HepG2 (cell line): ENCODE data around the gene RGS6. TPM values are rescaled to one million over a fixed set of nuclear protein-coding genes. Genes with fewer than 3 reads are reported as not detected.

ENCODE experiments used
- ATAC-seq: fragments of 200-7000 bp; cut with Tn5 transposase; 3 replicates; pipeline ENCODE4 v1.9.1; 2020; ENCODE audit warnings: mild to moderate bottlenecking, moderate library complexity
- BruUV-seq: library from RNA; stranded (reverse); fragments of 400-500 nt; replicated peaks from 2 replicates; lab custom pipeline; 2021; lab: Mats Ljungman, UMichigan
- CTCF ChIA-PET: fragments of 300-600 bp; formaldehyde crosslinking; extraction: SDS; loops from one replicate; lab custom pipeline; 2021; ENCODE audit warnings: low total read pairs, inconsistent platforms, low intra/inter-chr PET ratio; lab: Yijun Ruan, JAX
- POLR2A ChIA-PET: fragments of 350-600 bp; sonication (Branson Sonifier 250); formaldehyde crosslinking; loops from one replicate; lab custom pipeline; 2020; ENCODE audit warnings: antibody characterized with exemption, inconsistent platforms; lab: Yijun Ruan, JAX
- DNase-seq: peaks from one replicate; pipeline ENCODE4 v3.0.0-alpha.2; 2015; ENCODE audit warnings: low spot score
- FAIRE-seq: peaks from 3 replicates; lab custom pipeline; 2011; peaks lifted over from hg19 to GRCh38; lab: Jason Lieb, UNC
- H2AFZ ChIP-seq: one replicate; pipeline ENCODE4 v1.6.1; 2011; ENCODE audit warnings: low read length, inconsistent platforms
- H3K27ac ChIP-seq: fragments of 300-600 bp; 3 replicates; pipeline ENCODE4 v1.8.0; 2011; ENCODE audit warnings: mixed run types, mild to moderate bottlenecking, mixed read lengths, low read length, inconsistent platforms; ENCODE audit not compliant: insufficient read depth; ENCODE audit errors: extremely low read length
- H3K27me3 ChIP-seq, 2 experiments: fragments of 200-600 bp in 1 of 2; 2 replicates in 1 of 2; 3 replicates in 1 of 2; pipeline versions ENCODE4 v1.6.0 to v1.8.0; 2011; ENCODE audit warnings: low read length in 2 of 2, mild to moderate bottlenecking in 2 of 2, moderate library complexity in 2 of 2, inconsistent platforms in 1 of 2; ENCODE audit not compliant: insufficient read depth in 2 of 2, control insufficient read depth in 1 of 2
- H3K36me3 ChIP-seq, 2 experiments: fragments of 200-600 bp in 1 of 2; replicated peaks in 1 of 2; 2 replicates in 1 of 2; 3 replicates in 1 of 2; pipeline versions ENCODE4 v1.5.1 to v1.8.0; 2011; ENCODE audit warnings: low read length in 2 of 2, inconsistent platforms in 1 of 2; ENCODE audit not compliant: insufficient read depth in 2 of 2, control insufficient read depth in 1 of 2
- H3K4me1 ChIP-seq: 2 replicates; pipeline ENCODE4 v1.5.1; 2012; ENCODE audit warnings: low read length, inconsistent platforms; ENCODE audit not compliant: insufficient read depth
- H3K4me2 ChIP-seq: 2 replicates; pipeline ENCODE4 v1.6.0; 2011; ENCODE audit warnings: low read depth, low read length, inconsistent platforms
- H3K4me3 ChIP-seq, 3 experiments: fragments of 200-600 bp in 1 of 3; sonication (generic), shearing (Covaris generic) in 1 of 3; replicated peaks in 1 of 3; 2 replicates each; pipeline ENCODE4 v1.5.1; 2011 to 2016; ENCODE audit warnings: low read length in 3 of 3, inconsistent platforms in 2 of 3, low read depth in 2 of 3, mild to moderate bottlenecking in 2 of 3, control low read depth in 1 of 3, mixed read lengths in 1 of 3; ENCODE audit not compliant: insufficient read depth in 1 of 3
- H3K79me2 ChIP-seq: one replicate; pipeline ENCODE4 v1.6.1; 2011; ENCODE audit warnings: low read length, inconsistent platforms; ENCODE audit not compliant: insufficient read depth
- H3K9ac ChIP-seq: 2 replicates; pipeline ENCODE4 v1.6.0; 2011; ENCODE audit warnings: mild to moderate bottlenecking, low read depth, low read length, inconsistent platforms; ENCODE audit not compliant: insufficient read depth
- H3K9me3 ChIP-seq: 2 replicates; pipeline ENCODE4 v1.5.1; 2012; ENCODE audit warnings: mild to moderate bottlenecking, low read length
- H4K20me1 ChIP-seq: 2 replicates; pipeline ENCODE4 v1.6.0; 2011; ENCODE audit warnings: inconsistent platforms, mild to moderate bottlenecking, low read length, moderate library complexity; ENCODE audit not compliant: insufficient read depth
- ARID2 ChIP-seq: sonication (generic); formaldehyde crosslinking; IDR thresholded peaks from 2 replicates; pipeline ENCODE4 v1.8.1; 2022; ENCODE audit warnings: mild to moderate bottlenecking, missing genetic modification reagents, borderline replicate concordance
- ATRX ChIP-seq: sonication (generic); formaldehyde crosslinking; IDR thresholded peaks from 2 replicates; pipeline ENCODE4 v1.4.0; 2020; ENCODE audit warnings: missing genetic modification reagents, borderline replicate concordance
- JUN ChIP-seq: sonication (generic); formaldehyde crosslinking; IDR thresholded peaks from 2 replicates; pipeline ENCODE4 v1.4.0; 2020; ENCODE audit warnings: mild to moderate bottlenecking, missing genetic modification reagents
- SMAD1 ChIP-seq: sonication (generic); formaldehyde crosslinking; IDR thresholded peaks from 2 replicates; pipeline ENCODE4 v1.4.0; 2020; ENCODE audit warnings: missing genetic modification reagents, low read depth, mild to moderate bottlenecking, borderline replicate concordance
- WGBS: methylation state at CpG from one replicate; pipeline ENCODE4 v1.1.6; 2017; ENCODE audit warnings: low lambda C conversion rate; 5-methylcytosine and 5-hydroxymethylcytosine counted together
- in situ Hi-C: cut with HindIII; loops from 2 replicates; pipeline ENCODE4 v1.10.0; 2017; ENCODE audit warnings: low pct_unique_long_range_greater_than_20kb; ENCODE audit not compliant: extremely low pct_ligation_motif_present
- intact Hi-C: fragments of 100-400 bp; cut with micrococcal nuclease; formaldehyde crosslinking; loops from one replicate; pipeline ENCODE4 v1.10.0; 2022; ENCODE audit not compliant: unreplicated experiment
- polyA plus RNA-seq, 8 experiments: library from polyadenylated mRNA; depleted of rRNA in 3 of 8; stranded (reverse) in 7 of 8; unstranded in 1 of 8; fragments of >200 nt; fragmentation: Illumina TruSeq in 4 of 8; extraction: Trizol in 4 of 8; gene quantifications; 2 replicates each; pipeline versions ENCODE4 v1.2.1 to v1.2.3, GENCODE V29; 2011 to 2016; ENCODE audit warnings: low read depth in 4 of 8, missing spikeins in 1 of 8, mixed read lengths in 1 of 8; ENCODE audit not compliant: insufficient read depth in 1 of 8
- total RNA-seq, 5 experiments: library from RNA; depleted of rRNA; stranded (reverse); fragments of >200 nt; fragmentation: Illumina TruSeq; extraction: Trizol; gene quantifications; 2 replicates each; pipeline ENCODE4 v1.2.3, GENCODE V29; 2016; ENCODE audit warnings: low read depth in 1 of 5
- TF ChIP-seq, protein P1 (sequence below): sonication (generic); formaldehyde crosslinking; IDR thresholded peaks from 2 replicates; pipeline ENCODE4 v1.5.1; 2020; ENCODE audit warnings: mild to moderate bottlenecking, missing genetic modification reagents, moderate library complexity
- TF ChIP-seq, protein P2 (sequence below), 2 experiments: sonication (generic) in 1 of 2; formaldehyde crosslinking in 1 of 2; IDR thresholded peaks; 2 replicates each; pipeline versions ENCODE4 v1.6.1 to v1.9.0; 2014 to 2022; ENCODE audit warnings: antibody characterized with exemption in 1 of 2, borderline replicate concordance in 1 of 2, inconsistent platforms in 1 of 2, low read depth in 1 of 2, missing genetic modification reagents in 1 of 2
- TF ChIP-seq, protein P3 (sequence below): sonication (generic); formaldehyde crosslinking; IDR thresholded peaks from 2 replicates; pipeline ENCODE4 v1.4.0; 2020; ENCODE audit warnings: missing genetic modification reagents, borderline replicate concordance

RGS6 gene
- total and polyA plus RNA-seq, 2 of the 13 experiments (the other 11 are each of a cell fraction or from before 2014, with no cell fraction given) = not detected

DNA sequence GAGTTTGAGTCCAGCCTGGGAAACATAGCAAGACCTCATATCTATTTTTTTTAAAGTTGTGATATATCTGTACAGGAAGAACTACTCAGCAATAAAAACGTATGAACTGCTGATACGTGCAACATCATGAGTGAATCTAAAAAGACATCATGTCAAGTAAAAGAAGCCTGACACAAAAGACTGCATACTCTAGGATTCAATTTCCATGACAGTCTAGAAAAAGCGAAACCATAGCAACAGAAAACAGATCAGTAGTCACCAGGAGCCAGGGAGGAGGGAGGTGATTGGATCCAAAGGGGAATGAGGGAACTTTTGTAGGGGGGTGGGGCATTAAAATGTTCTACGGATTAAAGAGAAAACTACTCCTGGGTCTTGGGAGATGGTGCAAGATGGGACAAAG is 8.7 kb upstream of the RGS6 start:
- Histone ChIP-seq H3K4me2 (no peak overlapping the region), H3K27ac (no peak overlapping the region), H3K4me1 (no peaks in the 10 kb centered on the region), H3K79me2 (no peaks in the 10 kb centered on the region), H3K36me3 (no peaks in the 10 kb centered on the region), H4K20me1 (no peaks in the 10 kb centered on the region), H3K9ac (no peak overlapping the region), H3K27me3 (no peaks in the 10 kb centered on the region), H3K9me3 (no peaks in the 10 kb centered on the region), H2AFZ (no peak overlapping the region), H3K4me3 (no peak overlapping the region)
- DNase-seq (no peak), ATAC-seq (no peak), FAIRE-seq (no peak)
- no TSS peak for BruUV-seq
- ChIA-PET CTCF (no interaction called here), POLR2A (no interaction called here)
- in situ Hi-C loops = no loop called here
- WGBS = 28% methylated on average over 4 of the region's 4 CpGs
- intact Hi-C loops = no loop called here
- TF ChIP-seq, protein P1, sequence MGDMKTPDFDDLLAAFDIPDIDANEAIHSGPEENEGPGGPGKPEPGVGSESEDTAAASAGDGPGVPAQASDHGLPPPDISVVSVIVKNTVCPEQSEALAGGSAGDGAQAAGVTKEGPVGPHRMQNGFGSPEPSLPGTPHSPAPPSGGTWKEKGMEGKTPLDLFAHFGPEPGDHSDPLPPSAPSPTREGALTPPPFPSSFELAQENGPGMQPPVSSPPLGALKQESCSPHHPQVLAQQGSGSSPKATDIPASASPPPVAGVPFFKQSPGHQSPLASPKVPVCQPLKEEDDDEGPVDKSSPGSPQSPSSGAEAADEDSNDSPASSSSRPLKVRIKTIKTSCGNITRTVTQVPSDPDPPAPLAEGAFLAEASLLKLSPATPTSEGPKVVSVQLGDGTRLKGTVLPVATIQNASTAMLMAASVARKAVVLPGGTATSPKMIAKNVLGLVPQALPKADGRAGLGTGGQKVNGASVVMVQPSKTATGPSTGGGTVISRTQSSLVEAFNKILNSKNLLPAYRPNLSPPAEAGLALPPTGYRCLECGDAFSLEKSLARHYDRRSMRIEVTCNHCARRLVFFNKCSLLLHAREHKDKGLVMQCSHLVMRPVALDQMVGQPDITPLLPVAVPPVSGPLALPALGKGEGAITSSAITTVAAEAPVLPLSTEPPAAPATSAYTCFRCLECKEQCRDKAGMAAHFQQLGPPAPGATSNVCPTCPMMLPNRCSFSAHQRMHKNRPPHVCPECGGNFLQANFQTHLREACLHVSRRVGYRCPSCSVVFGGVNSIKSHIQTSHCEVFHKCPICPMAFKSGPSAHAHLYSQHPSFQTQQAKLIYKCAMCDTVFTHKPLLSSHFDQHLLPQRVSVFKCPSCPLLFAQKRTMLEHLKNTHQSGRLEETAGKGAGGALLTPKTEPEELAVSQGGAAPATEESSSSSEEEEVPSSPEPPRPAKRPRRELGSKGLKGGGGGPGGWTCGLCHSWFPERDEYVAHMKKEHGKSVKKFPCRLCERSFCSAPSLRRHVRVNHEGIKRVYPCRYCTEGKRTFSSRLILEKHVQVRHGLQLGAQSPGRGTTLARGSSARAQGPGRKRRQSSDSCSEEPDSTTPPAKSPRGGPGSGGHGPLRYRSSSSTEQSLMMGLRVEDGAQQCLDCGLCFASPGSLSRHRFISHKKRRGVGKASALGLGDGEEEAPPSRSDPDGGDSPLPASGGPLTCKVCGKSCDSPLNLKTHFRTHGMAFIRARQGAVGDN (CRISPR knock-in tag) = no peak
- TF ChIP-seq JUN (CRISPR knock-in tag) (no peak), ATRX (no peak), ARID2 (CRISPR knock-in tag) (no peak), SMAD1 (CRISPR knock-in tag) (no peak)
- TF ChIP-seq, protein P2, sequence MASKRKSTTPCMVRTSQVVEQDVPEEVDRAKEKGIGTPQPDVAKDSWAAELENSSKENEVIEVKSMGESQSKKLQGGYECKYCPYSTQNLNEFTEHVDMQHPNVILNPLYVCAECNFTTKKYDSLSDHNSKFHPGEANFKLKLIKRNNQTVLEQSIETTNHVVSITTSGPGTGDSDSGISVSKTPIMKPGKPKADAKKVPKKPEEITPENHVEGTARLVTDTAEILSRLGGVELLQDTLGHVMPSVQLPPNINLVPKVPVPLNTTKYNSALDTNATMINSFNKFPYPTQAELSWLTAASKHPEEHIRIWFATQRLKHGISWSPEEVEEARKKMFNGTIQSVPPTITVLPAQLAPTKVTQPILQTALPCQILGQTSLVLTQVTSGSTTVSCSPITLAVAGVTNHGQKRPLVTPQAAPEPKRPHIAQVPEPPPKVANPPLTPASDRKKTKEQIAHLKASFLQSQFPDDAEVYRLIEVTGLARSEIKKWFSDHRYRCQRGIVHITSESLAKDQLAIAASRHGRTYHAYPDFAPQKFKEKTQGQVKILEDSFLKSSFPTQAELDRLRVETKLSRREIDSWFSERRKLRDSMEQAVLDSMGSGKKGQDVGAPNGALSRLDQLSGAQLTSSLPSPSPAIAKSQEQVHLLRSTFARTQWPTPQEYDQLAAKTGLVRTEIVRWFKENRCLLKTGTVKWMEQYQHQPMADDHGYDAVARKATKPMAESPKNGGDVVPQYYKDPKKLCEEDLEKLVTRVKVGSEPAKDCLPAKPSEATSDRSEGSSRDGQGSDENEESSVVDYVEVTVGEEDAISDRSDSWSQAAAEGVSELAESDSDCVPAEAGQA (IDR thresholded peaks at IDR 0.05; ENCODE audit: low read depth) = no peak
- TF ChIP-seq, protein P2 (CRISPR knock-in tag; IDR thresholded peaks at IDR 0.05; ENCODE audit: borderline replicate concordance) = no peak
- TF ChIP-seq, protein P3, sequence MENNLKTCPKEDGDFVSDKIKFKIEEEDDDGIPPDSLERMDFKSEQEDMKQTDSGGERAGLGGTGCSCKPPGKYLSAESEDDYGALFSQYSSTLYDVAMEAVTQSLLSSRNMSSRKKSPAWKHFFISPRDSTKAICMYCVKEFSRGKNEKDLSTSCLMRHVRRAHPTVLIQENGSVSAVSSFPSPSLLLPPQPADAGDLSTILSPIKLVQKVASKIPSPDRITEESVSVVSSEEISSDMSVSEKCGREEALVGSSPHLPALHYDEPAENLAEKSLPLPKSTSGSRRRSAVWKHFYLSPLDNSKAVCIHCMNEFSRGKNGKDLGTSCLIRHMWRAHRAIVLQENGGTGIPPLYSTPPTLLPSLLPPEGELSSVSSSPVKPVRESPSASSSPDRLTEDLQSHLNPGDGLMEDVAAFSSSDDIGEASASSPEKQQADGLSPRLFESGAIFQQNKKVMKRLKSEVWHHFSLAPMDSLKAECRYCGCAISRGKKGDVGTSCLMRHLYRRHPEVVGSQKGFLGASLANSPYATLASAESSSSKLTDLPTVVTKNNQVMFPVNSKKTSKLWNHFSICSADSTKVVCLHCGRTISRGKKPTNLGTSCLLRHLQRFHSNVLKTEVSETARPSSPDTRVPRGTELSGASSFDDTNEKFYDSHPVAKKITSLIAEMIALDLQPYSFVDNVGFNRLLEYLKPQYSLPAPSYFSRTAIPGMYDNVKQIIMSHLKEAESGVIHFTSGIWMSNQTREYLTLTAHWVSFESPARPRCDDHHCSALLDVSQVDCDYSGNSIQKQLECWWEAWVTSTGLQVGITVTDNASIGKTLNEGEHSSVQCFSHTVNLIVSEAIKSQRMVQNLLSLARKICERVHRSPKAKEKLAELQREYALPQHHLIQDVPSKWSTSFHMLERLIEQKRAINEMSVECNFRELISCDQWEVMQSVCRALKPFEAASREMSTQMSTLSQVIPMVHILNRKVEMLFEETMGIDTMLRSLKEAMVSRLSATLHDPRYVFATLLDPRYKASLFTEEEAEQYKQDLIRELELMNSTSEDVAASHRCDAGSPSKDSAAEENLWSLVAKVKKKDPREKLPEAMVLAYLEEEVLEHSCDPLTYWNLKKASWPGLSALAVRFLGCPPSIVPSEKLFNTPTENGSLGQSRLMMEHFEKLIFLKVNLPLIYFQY = no peak
